Fibroblast of skin of back (primary cell): ENCODE results near the gene CLRN3.

Experiments used
- DNase-seq: peaks from one replicate; pipeline ENCODE4 v3.0.0-alpha.2; 2013

Gene CLRN3

DNA sequence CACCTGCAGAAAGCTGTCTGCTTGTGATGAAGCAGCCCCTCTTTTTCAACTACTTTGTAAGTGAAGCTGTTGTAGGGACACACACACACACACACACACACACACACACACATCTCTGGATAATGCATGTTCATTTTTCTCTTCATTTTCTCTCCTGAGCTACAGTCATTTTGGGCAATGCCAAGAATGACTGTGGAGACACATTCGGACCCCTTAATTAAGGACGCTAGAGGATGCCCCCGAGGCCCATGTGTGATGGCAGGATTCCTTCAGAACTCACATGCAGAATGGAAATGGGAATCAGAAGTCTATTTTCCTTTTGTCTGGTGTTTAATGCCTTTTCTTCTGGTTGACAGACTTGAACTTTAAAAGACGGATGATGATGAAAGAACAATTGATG lies 56.6 kb downstream of the CLRN3 start:
- no peak for DNase-seq

DNA sequence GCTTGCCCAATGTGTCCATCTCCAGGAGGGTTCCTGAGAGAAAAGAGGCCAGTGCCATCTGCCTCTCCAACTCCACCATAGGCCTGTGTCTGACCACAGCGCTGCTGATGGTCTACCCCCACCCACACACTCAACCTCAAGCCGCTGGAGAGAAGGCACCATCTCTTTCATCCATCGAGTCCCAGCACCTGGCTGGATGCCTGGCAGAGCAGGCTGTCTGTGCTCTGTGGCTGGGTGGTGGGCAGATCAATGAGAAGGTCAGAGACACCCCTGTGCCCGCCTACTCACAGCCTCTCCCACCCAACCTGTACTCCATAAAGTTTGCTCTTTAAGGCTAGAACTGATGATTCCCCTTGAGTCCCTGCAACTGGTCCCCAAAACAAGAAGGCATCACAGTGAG lies 58.0 kb downstream of the CLRN3 start:
- DNase-seq, result no peak

DNA sequence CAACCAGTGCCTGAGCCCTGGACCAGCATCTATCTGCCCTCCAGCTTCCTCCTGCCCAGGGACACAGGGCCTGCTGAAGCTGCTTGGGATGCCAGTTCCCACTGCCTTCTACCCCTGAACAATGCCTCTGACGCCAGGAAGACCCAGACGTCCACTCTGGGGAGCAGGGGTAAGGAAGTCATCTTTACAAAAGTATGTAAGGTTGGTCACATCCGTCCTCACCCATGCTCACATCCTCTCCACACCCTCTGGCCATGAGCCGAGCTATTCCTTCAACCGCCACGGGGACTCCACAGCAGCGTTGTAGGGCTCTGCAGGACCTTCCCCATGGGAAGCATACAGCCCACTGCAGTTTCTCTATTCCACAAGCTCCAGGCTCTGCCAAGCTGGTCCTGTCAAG lies 58.5 kb downstream of the CLRN3 start:
- no peak for DNase-seq

DNA sequence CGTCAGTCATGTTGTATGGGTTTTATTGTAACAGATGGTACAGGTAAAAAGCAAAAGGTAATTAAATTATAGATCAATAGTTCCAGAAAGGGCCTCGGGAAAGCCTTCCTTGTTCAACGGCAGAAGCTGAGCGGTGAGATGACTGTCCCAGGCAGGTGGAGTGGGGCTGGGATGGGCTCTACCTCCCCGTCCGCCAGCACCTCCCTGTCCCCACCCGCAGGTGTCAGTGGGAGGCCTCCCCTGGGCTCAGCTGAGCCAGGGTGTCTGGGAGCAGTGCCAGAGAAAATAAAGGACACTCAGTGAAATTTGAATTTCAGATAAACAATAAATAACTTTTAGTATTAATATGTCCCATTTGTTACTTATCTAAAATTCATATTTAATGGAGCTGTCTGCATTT lies 58.9 kb downstream of the CLRN3 start:
- DNase-seq, result no peak

DNA sequence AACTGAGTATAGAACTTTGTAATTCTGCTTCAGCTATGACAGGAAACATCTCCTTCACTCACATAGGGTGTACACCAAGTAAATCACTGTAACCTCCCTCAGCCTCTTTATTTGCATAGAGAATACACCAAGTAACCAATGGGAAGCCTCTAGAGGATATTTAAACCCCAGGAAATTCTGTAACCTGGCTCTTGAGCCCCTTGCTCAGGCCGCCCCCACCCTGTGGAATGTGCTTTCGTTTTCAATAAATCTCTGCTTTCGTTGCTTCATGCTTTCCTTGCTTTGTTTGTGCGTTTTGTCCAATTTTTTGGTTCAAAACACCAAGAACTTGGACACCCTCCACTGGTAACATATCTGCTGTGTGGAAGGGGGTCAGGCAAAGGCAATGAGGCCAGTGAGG lies 60.2 kb downstream of the CLRN3 start:
- DNase-seq, result no peak

DNA sequence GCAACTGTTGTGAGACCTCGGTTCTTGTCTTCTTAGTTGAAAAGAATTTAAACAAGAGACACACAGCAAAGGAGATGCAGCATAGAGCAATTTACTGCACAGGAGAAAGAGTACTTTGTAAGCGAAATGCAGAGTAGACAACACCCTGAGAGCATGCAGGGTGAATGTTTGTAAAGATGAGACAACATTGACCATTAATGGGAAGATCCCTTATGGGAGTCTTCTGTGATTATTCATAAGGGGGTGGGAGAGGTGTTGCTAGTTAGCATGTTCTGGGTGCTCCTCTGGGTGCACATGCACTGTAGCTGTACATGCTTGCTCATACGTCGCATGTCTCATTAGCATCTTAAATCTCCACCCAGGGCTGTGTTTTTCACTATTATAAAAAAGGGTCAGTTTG lies 62.3 kb downstream of the CLRN3 start:
- no peak for DNase-seq
